B cell (primary cell): ENCODE results near the gene PPM1M. TPM values are rescaled to one million over a fixed set of nuclear protein-coding genes. Genes with fewer than 3 reads are reported as not detected.

Experiments used
- ATAC-seq: fragments of 200-7000 bp; cut with Tn5 transposase; one replicate; pipeline ENCODE4 v1.10.0; 2021; ENCODE audit warnings: low read depth, mild to moderate bottlenecking, moderate number of reproducible peaks, moderate library complexity
- CTCF ChIA-PET: fragments of 350-600 bp; sonication (Branson Sonifier 250); formaldehyde crosslinking; loops from one replicate; lab custom pipeline; 2021; ENCODE audit warnings: antibody characterized with exemption, inconsistent platforms; lab: Charles Lee
- POLR2A ChIA-PET: fragments of 350-600 bp; sonication (Branson Sonifier 250); formaldehyde crosslinking; loops from one replicate; lab custom pipeline; 2021; ENCODE audit warnings: antibody characterized with exemption; lab: Charles Lee
- DNase-seq: peaks from one replicate; pipeline ENCODE4 v3.0.0; 2013
- H2AFZ ChIP-seq: 2 replicates; pipeline ENCODE4 v1.6.1; 2012; ENCODE audit warnings: mild to moderate bottlenecking, low read depth, low read length; ENCODE audit not compliant: insufficient read depth, poor library complexity, severe bottlenecking
- H3K27ac ChIP-seq, 2 donors: 1 replicate in 1 of 2; 2 replicates in 1 of 2; pipeline ENCODE4 v1.5.1; 2012 to 2013; ENCODE audit warnings: low read length in 2 of 2, mild to moderate bottlenecking in 2 of 2, moderate library complexity in 1 of 2
- H3K27me3 ChIP-seq, 4 experiments: fragments of 200-600 bp in 1 of 4; sonication (generic) in 1 of 4; replicated peaks in 1 of 4; 1 replicate in 2 of 4; 2 replicates in 2 of 4; pipeline versions ENCODE4 v1.6.1 to v1.7.0; 2013 to 2016; ENCODE audit warnings: low read length in 3 of 4, mild to moderate bottlenecking in 2 of 4, mixed read lengths in 1 of 4, moderate library complexity in 1 of 4; ENCODE audit not compliant: insufficient read depth in 4 of 4, control insufficient read depth in 3 of 4; ENCODE audit errors: control extremely low read depth in 1 of 4
- H3K36me3 ChIP-seq, 2 experiments: replicated peaks in 1 of 2; 1 replicate in 1 of 2; 2 replicates in 1 of 2; pipeline versions ENCODE4 v1.6.1 to v1.7.1; 2013; ENCODE audit warnings: low read length in 1 of 2; ENCODE audit not compliant: insufficient read depth in 2 of 2, control insufficient read depth in 1 of 2; ENCODE audit errors: control extremely low read depth in 1 of 2, extremely low read depth in 1 of 2
- H3K4me1 ChIP-seq, 2 donors: fragments of 200-600 bp in 1 of 2; sonication (generic) in 1 of 2; 1 replicate in 1 of 2; 2 replicates in 1 of 2; pipeline versions ENCODE4 v1.5.1 to v1.6.1; 2013 to 2017; ENCODE audit warnings: low read length in 2 of 2; ENCODE audit not compliant: control insufficient read depth in 2 of 2, insufficient read depth in 2 of 2
- H3K4me2 ChIP-seq: replicated peaks from 2 replicates; pipeline ENCODE3; 2012; ENCODE audit warnings: mild to moderate bottlenecking, low read depth, low read length; ENCODE audit not compliant: poor library complexity, severe bottlenecking
- H3K4me3 ChIP-seq, 5 experiments: fragments of 200-600 bp in 1 of 5; sonication (generic) in 1 of 5; 1 replicate in 3 of 5; 2 replicates in 2 of 5; pipeline versions ENCODE4 v1.5.1 to v1.7.0; 2011 to 2016; ENCODE audit warnings: low read length in 4 of 5, mild to moderate bottlenecking in 4 of 5, low read depth in 2 of 5, control low read depth in 1 of 5, moderate library complexity in 1 of 5; ENCODE audit not compliant: insufficient read depth in 1 of 5; ENCODE audit errors: control extremely low read depth in 1 of 5, extremely low read depth in 1 of 5
- H3K79me2 ChIP-seq: fragments of 200-600 bp; sonication (generic); one replicate; pipeline ENCODE4 v1.6.0; 2016; ENCODE audit warnings: low read length; ENCODE audit not compliant: control insufficient read depth, insufficient read depth
- H3K9ac ChIP-seq: fragments of 200-600 bp; sonication (generic); 2 replicates; pipeline ENCODE4 v1.6.1; 2017; ENCODE audit warnings: mild to moderate bottlenecking, low read length, moderate library complexity
- H3K9me3 ChIP-seq, 3 donors: one replicate each; pipeline versions ENCODE4 v1.6.1 to v1.7.1; 2013; ENCODE audit warnings: low read length in 2 of 3; ENCODE audit not compliant: control insufficient read depth in 2 of 3, insufficient read depth in 1 of 3; ENCODE audit errors: control extremely low read depth in 1 of 3
- H4K20me1 ChIP-seq: 2 replicates; pipeline ENCODE4 v1.6.0; 2012; ENCODE audit warnings: mild to moderate bottlenecking, low read length; ENCODE audit not compliant: insufficient read depth, control insufficient read depth, poor library complexity, severe bottlenecking
- H3K27ac Mint-ChIP-seq: one replicate; pipeline ENCODE4 v1.8.0; 2021; ENCODE audit warnings: mixed read lengths
- H3K27me3 Mint-ChIP-seq: one replicate; pipeline ENCODE4 v1.8.0; 2021; ENCODE audit warnings: mixed read lengths
- H3K4me1 Mint-ChIP-seq: one replicate; pipeline ENCODE4 v1.8.0; 2021; ENCODE audit warnings: mixed read lengths
- H3K4me3 Mint-ChIP-seq: one replicate; pipeline ENCODE4 v1.8.0; 2021; ENCODE audit warnings: mixed read lengths
- H3K9me3 Mint-ChIP-seq: one replicate; pipeline ENCODE4 v1.8.0; 2022; ENCODE audit warnings: mixed read lengths; ENCODE audit not compliant: insufficient read depth
- EZH2 ChIP-seq: IDR thresholded peaks from 2 replicates; pipeline ENCODE4 v1.6.1; 2012; ENCODE audit warnings: borderline replicate concordance, low read depth, mild to moderate bottlenecking, moderate library complexity, low read length; ENCODE audit not compliant: insufficient read depth, poor library complexity, severe bottlenecking
- WGBS: methylation state at CpG from one replicate; pipeline ENCODE4 v1.1.5; 2013; ENCODE audit warnings: missing lambda C conversion rate; ENCODE audit not compliant: insufficient coverage; 5-methylcytosine and 5-hydroxymethylcytosine counted together
- intact Hi-C: fragments of 100-400 bp; cut with micrococcal nuclease; formaldehyde crosslinking; loops from one replicate; pipeline ENCODE4 v1.10.0; 2022
- polyA plus RNA-seq: library from polyadenylated mRNA; depleted of rRNA; stranded (reverse); fragments of >200 nt; gene quantifications from 2 replicates; pipeline ENCODE4 v1.2.3, GENCODE V29; 2012
- total RNA-seq, 2 donors: library from RNA; stranded (reverse); fragments of 120-200 nt in 1 of 2; gene quantifications; 1 replicate in 1 of 2; 2 replicates in 1 of 2; pipeline versions ENCODE4 v1.2.3 to v1.2.4, GENCODE V29; 2013 to 2022
- TF ChIP-seq, protein P1 (sequence below): fragments of 200-600 bp; IDR thresholded peaks from one replicate; pipeline ENCODE4 v1.8.0; 2022; ENCODE audit warnings: antibody characterized with exemption, mild to moderate bottlenecking

Gene PPM1M
- total and polyA plus RNA-seq, 2 donors (not counting 1 experiment from before 2014, with no cell fraction given), result 45.0 to 65.2 TPM

DNA sequence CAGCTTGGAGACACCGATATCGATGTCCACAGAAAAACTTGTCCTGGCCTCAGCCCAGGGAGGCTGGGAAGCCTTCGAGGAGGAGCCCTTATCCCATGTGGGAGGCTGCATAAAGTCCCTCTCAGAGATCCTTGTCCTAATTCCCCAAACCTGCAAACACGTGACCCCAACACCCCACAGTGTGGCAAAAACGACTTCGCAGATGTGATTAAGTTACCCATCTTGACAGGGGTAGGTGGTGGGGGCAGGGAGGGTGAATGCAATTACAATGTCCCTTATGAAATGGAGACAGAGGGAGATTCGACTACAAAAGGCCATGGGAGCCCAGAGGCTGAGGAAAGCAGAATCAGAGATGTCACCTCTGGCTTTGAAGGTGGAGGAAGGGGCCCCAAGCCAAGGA, 17.8 kb upstream of the PPM1M start:
- Histone ChIP-seq H3K27ac (no peak overlapping the region), H2AFZ (no peak overlapping the region), H3K79me2 (peaks cover 55% of the 10 kb centered on the region), H3K4me3 (no peak overlapping the region), H3K4me2 (no peak overlapping the region), H3K27me3 (no peaks in the 10 kb centered on the region), H3K4me1 (peaks cover 42 to 64% of the 10 kb centered on the region in 2 donors), H3K36me3 (peaks cover 3 to 60% of the 10 kb centered on the region in 2 experiments), H4K20me1 (peaks cover 29% of the 10 kb centered on the region), H3K9me3 (no peaks in the 10 kb centered on the region), H3K9ac (no peak overlapping the region)
- Mint-ChIP-seq H3K27me3 (no peaks in the 10 kb centered on the region), H3K9me3 (no peaks in the 10 kb centered on the region), H3K27ac (peak overlapping the region; percentile 99), H3K4me1 (peaks cover 65% of the 10 kb centered on the region), H3K4me3 (no peak overlapping the region)
- TF ChIP-seq, protein P1, sequence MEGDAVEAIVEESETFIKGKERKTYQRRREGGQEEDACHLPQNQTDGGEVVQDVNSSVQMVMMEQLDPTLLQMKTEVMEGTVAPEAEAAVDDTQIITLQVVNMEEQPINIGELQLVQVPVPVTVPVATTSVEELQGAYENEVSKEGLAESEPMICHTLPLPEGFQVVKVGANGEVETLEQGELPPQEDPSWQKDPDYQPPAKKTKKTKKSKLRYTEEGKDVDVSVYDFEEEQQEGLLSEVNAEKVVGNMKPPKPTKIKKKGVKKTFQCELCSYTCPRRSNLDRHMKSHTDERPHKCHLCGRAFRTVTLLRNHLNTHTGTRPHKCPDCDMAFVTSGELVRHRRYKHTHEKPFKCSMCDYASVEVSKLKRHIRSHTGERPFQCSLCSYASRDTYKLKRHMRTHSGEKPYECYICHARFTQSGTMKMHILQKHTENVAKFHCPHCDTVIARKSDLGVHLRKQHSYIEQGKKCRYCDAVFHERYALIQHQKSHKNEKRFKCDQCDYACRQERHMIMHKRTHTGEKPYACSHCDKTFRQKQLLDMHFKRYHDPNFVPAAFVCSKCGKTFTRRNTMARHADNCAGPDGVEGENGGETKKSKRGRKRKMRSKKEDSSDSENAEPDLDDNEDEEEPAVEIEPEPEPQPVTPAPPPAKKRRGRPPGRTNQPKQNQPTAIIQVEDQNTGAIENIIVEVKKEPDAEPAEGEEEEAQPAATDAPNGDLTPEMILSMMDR, result no peak
- no peak for TF ChIP-seq EZH2
- ChIA-PET CTCF (interaction anchor here (1.4 to 12.3 kb wide), 2 partner anchors 57 to 73 kb away, joined by 3 to 265 read pairs; partner anchors contain the start of genes GLYCTK, POC1A and WDR82), POLR2A (interaction anchor here (3.8 kb wide), 1 partner anchor 10 kb away, joined by 28 read pairs; the partner anchor contains the start of gene TWF2)
- ATAC-seq, result no peak
- intact Hi-C loops, result loop anchor here (5.0 to 10.0 kb wide), 2 partner anchors 173 to 230 kb away; partner anchors contain the start of genes DUSP7 and NISCH
- 89% methylated on average over 5 of the region's 7 CpGs for WGBS
- no peak for DNase-seq

DNA sequence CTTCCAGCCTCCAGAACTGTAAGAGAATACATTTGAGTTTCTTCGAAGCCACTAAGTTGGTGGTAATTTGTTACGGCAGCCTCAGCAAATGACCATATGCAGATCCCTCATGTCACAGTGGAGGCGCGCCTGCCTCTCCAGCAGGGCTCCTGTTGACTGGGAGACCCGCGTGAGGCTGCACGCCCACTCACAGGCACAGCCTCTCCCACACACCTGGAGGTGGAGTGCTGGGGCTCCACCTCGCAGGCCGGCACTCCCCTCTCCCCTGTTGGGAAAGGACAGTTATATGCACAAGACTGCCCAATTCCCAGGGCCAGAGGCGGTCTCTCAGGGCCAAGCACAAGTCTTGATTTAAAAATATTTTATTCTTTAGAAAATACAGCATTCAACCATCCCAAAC, 17.3 kb upstream of the PPM1M start:
- H2AFZ ChIP-seq, result no peak overlapping the region
- H3K36me3 ChIP-seq, result peaks cover 3 to 60% of the 10 kb centered on the region in 2 experiments
- H3K4me3 ChIP-seq, result no peak overlapping the region
- peaks cover 34% of the 10 kb centered on the region for H4K20me1 ChIP-seq
- no peak for DNase-seq
- no peaks in the 10 kb centered on the region for H3K27me3 ChIP-seq
- peaks cover 55% of the 10 kb centered on the region for H3K79me2 ChIP-seq
- H3K4me1 Mint-ChIP-seq, result peaks cover 61% of the 10 kb centered on the region
- ATAC-seq, result no peak
- no peaks in the 10 kb centered on the region for H3K9me3 ChIP-seq
- intact Hi-C loops, result loop anchor here (5.0 to 10.0 kb wide), 2 partner anchors 173 to 229 kb away; partner anchors contain the start of genes DUSP7 and NISCH
- no peak overlapping the region for H3K27ac ChIP-seq
- peaks cover 41 to 64% of the 10 kb centered on the region in 2 donors for H3K4me1 ChIP-seq
- 100% methylated on average over 2 of the region's 10 CpGs for WGBS
- POLR2A ChIA-PET, result interaction anchor here (1.1 kb wide), 1 partner anchor 60 kb away, joined by 3 read pairs; the partner anchor contains the start of gene GLYCTK
- CTCF ChIA-PET, result interaction anchor here (1.4 to 18.5 kb wide), 3 partner anchors 6 to 111 kb away, joined by 7 to 237 read pairs (median 135); partner anchors contain the start of gene TLR9
- TF ChIP-seq, protein P1, result no peak
- no peak for TF ChIP-seq EZH2
- H3K9ac ChIP-seq, result no peak overlapping the region
- no peak overlapping the region for H3K4me2 ChIP-seq
- H3K27ac Mint-ChIP-seq, result peak overlapping the region; percentile 99
- no peaks in the 10 kb centered on the region for H3K9me3 Mint-ChIP-seq
- no peaks in the 10 kb centered on the region for H3K27me3 Mint-ChIP-seq
- no peak overlapping the region for H3K4me3 Mint-ChIP-seq
